ENCODE data around the gene AOPEP.

AOPEP gene

DNA sequence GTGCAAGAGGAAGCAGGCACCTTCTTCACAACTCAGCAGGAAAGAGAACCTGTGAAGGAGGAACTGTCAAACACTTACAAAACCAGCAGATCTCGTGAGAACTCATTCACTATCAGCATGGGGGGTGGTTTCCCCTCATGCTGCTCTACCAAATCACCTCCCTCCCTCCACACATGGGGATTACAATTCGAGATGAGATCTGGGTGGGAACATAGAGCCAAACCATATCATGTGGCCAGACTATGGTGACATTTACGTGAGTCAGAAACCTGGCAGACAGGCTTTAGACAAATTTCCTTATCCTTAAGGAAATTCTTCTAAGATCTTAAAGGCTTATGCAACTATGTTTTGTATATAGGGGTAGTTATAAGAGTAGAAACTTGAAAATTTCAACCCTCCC is 8.7 kb upstream of the AOPEP start:
- no peak for DNase-seq

GRCh38 chr9:94718936-94719335 is 7.6 kb upstream of the AOPEP start:
- no peak for DNase-seq

DNA sequence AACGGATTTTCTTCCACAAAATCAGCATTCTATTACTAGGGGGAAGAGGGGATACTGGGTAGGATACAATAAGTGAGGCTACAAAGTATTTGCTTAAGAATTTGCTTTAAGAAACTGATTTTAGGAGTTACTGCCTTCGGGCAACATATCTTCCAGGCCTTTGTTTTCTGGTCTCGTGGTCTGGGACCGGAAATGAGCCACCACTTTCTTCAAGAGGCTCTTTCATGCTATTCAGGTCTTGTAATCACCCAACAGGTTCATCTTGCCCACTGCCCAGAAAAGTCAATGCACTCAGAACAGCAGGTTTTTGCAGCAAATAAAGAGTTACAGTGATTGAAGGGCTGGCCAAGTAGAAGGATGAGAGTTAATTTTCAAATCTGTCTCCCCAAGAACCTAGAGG is 6.6 kb upstream of the AOPEP start:
- DNase-seq, result no peak

DNA sequence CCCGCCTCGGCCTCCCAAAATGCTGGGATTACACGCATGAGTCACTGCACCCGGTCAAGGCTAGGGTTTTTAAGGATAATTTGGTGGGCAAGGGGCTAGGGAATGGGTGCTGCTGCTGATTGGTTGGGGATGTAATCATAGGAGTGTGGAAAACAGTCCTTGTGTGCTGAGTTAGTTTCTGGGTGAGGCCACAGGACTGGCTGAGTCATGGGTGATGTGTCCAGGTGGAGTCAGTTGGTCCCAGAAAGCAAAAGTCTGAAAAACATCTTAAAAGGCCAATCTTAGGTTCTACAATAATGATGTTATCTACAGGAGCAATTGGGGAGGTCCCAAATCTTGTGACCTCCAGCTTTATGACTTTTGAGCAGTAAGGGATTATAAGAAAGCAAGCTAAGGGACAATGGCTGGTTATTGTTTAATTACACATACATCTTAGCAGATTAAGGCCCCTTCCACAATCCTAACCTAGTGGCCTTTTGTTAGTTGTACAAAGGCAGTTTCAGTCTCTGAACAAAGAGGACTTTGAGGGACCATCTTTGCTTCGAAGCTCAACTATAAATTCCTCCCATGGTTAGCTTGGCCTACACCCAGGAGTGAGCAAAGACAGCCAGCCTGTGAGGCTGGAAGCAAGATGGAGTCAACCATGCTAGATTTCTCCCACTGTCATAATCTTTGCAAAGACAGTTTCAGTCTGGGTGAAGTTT is 5.5 kb upstream of the AOPEP start:
- no peak for DNase-seq

DNA sequence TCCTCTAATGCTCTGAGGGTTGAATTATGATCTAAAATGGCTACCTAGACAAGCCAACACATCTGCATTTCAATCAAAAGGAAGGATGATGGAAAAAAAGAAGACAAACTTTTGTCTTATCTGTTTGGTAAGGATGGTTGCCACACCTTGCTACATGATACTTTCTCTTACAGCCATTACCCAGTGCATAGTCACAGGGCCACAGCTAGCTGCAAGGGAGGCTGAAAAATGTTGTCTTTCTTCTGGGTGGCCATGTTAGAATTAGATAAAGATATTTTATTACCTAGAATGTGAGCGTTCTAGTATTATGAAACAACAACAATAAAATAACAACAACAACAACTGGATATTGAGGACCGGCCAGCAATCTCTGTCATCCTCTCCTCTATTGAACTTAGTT is 4.7 kb upstream of the AOPEP start:
- DNase-seq, result no peak

- no peak for DNase-seq
These were observed 1.2 kb upstream of the AOPEP start for GRCh38 chr9:94725293-94725692.

DNA sequence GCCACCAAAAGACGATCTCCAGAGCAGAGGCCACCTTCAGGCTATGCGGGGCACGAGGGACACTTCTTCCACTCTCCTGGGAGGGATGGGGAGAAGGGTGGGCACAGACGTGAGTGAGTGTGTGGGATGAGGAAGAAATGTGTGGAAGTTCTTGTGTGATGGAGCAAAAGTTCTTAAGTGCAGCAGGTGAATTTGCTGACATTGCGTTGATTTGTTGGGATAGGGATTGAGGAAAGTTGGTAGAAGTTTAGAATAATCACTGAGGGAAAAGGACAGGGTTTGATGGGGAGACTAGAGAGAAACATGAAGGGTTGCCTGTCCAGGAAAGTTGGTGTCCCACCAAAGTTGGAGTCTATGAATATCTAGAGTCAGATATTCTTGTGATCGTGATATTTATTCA is 2.2 kb downstream of the AOPEP start:
- no peak for DNase-seq

DNA sequence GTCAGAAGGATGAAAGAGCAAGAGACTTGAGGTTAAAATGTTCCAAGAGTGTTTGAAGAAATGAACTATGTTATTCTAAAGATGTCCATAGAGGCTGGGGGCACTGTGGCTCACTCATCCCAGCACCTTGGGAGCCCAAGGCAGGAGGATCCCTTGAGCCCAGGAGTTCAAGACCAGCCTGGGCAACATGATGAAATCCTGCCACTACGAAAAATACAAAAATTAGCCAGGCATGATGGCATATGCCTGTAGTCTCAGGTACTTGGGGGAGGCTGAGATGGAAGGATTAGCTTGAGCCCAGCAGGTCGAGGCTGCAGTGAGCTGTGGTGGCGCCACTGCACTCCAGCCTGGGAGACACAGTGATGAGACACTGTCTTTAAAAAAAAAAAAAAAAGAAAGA is 2.7 kb downstream of the AOPEP start:
- DNase-seq, result no peak

DNA sequence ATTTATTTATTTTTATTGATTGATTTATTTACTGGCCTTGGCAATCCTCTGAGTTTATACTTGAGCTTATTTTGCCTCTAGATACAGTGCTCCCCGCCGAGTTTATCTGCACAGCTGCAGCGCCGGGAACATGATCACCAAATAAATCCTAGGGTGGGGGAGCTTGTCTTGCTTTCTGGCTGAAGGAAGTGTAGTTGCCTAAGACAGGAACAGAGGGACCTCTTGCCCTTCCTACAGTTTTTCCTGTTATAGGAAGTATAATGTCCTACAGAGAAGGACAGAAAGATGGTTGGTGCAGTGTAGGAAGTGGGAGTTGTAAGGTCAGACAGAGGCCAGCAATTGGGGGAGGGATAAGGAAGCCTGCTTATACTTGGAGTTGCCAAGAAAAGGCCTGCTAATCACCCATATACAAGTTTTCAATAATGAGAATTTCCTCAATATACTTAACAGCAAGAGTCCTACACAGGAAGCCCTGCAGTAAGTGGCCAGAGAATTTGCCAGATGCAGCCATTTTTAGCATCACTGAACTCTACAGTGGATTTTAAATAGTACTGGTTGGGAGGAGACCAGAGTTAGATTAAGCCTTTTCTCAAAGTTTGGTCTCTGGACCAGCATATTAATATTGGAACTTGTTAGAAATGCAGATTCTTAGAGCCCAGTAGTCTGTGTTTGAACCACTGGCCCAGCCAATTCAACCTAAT is 7.7 kb downstream of the AOPEP start:
- no peak for DNase-seq

DNA sequence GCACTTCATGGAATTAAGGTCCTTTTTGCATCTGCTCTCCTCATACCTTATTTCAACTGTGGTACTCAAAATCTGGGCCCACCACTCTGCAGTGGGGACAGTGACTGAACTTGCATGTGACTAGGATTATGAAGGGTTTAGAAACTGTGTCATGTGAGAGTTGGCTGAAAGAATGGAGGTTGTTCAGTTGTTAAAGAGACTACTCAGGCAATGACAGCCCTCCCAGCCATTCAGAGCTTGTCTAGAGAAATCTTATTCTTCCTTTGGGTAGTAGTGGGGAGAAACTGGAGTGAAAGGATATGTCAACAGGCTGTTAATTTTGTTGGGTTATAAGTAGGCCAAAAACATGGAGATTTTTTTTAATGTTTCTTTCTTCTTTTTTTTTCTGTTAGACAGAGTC is 10.3 kb downstream of the AOPEP start:
- no peak for DNase-seq

GRCh38 chr9:94740145-94740840 is 13.8 kb downstream of the AOPEP start:
- DNase-seq, result no peak

- no peak for DNase-seq
These were observed 15.4 kb downstream of the AOPEP start for GRCh38 chr9:94741866-94742265.

GRCh38 chr9:94743035-94743954 is 16.8 kb downstream of the AOPEP start:
- DNase-seq, result no peak

GRCh38 chr9:94745806-94746540 is 19.5 kb downstream of the AOPEP start:
- DNase-seq, result no peak

GRCh38 chr9:94746541-94747370 is 20.3 kb downstream of the AOPEP start:
- no peak for DNase-seq

DNA sequence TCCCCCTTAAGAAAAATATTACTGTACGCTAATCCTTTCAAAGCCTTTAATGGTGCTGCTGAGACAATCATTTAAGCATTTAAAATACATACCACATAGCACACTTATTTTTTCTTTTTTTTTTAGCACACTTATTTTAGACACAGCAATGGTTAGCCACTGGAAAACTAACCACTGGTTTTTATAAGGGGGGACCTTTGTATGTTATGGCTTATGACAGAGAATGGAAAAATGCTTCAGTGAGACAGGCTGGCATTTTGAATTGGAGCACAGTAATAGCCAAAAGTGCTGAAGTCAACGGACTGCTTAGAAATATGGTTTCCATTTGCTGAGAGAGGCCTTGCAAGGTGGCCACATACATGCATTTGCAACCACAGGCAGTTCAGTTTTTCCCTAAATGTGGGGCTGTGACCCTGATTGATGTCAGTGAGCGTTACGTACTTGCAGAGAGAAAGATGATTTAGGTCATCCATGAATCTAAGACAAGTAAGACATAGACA is 28.5 kb downstream of the AOPEP start:
- no peak for DNase-seq

- no peak for DNase-seq
These were observed 30.7 kb downstream of the AOPEP start for GRCh38 chr9:94757158-94757557.

GRCh38 chr9:94758031-94758430 is 31.5 kb downstream of the AOPEP start:
- no peak for DNase-seq

GRCh38 chr9:94758880-94759279 is 32.4 kb downstream of the AOPEP start:
- DNase-seq, result no peak

DNA sequence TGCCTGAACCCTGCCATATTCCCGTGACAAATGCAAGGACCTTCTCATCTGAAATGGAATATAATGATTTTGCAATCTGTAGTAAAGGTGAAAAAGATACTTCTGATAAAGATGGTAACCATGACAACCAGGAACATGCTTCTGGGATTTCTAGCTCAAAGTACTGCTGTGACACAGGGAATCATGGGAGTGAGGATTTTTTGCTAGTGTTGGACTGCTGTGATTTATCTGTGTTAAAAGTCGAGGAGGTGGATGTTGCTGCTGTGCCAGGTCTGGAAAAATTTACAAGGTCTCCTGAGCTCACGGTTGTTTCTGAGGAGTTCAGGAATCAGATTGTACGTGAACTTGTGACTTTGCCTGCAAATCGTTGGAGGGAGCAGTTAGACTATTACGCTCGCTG is 33.5 kb downstream of the AOPEP start:
- DNase-seq, result no peak

DNA sequence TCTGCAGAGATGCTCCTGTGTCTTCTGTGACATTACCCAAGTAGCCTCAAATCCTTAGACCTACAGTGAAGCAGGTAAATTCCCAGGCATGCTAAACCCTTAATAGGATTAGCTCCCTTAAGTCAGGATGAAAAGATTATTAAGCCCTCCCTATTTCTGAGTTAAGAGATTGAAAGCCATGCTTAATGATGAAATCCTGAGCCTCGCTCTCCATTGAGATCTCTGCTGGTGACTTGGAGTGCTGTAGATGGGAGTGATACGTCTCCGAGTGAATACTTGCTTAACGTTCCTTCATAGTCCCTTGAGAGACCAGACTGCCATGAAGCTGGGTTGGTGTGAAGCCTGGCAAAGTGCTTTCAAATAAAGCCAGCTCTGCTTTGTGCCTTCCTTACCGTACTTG is 34.2 kb downstream of the AOPEP start:
- DNase-seq, result no peak
